SK-N-MC (cell line): ENCODE measurements around the gene BCAS3.

Source experiments
- DNase-seq: peaks from one replicate; pipeline ENCODE4 v3.0.0-alpha.2; 2011; ENCODE audit warnings: low read depth, low spot score
- H3K27ac ChIP-seq: fragments of 200-600 bp; sonication (generic); 2 replicates; pipeline ENCODE4 v1.5.1; 2016; ENCODE audit warnings: mixed run types
- H3K36me3 ChIP-seq: fragments of 200-600 bp; sonication (generic); 2 replicates; pipeline ENCODE4 v1.6.1; 2017; ENCODE audit warnings: antibody characterized with exemption, low read length, mixed read lengths; ENCODE audit not compliant: insufficient read depth
- H3K4me3 ChIP-seq: fragments of 200-600 bp; sonication (generic); 2 replicates; pipeline ENCODE4 v1.5.1; 2016
- H3K9ac ChIP-seq: fragments of 200-600 bp; sonication (generic); 2 replicates; pipeline ENCODE4 v1.8.0; 2017; ENCODE audit warnings: mixed run types, mixed read lengths; ENCODE audit not compliant: insufficient read length
- H3K9me3 ChIP-seq: fragments of 200-600 bp; sonication (generic); 2 replicates; pipeline ENCODE4 v1.6.1; 2017; ENCODE audit warnings: low read depth, mild to moderate bottlenecking, antibody characterized with exemption, low read length, moderate library complexity, mixed read lengths
- EZH2 ChIP-seq: fragments of 200-600 bp; sonication (generic); IDR thresholded peaks from one replicate; pipeline ENCODE4 v1.6.1; 2017; ENCODE audit warnings: antibody characterized with exemption
- FOXP2 ChIP-seq: optimal IDR thresholded peaks from 2 replicates; pipeline ENCODE3; 2011; ENCODE audit warnings: mild to moderate bottlenecking, moderate library complexity; ENCODE audit not compliant: insufficient read depth; ENCODE audit errors: extremely low read length, control extremely low read depth
- POLR2AphosphoS5 ChIP-seq: IDR thresholded peaks from 2 replicates; pipeline ENCODE4 v1.6.1; 2012; ENCODE audit warnings: mild to moderate bottlenecking, low read depth, low read length, borderline replicate concordance

The BCAS3 gene

DNA sequence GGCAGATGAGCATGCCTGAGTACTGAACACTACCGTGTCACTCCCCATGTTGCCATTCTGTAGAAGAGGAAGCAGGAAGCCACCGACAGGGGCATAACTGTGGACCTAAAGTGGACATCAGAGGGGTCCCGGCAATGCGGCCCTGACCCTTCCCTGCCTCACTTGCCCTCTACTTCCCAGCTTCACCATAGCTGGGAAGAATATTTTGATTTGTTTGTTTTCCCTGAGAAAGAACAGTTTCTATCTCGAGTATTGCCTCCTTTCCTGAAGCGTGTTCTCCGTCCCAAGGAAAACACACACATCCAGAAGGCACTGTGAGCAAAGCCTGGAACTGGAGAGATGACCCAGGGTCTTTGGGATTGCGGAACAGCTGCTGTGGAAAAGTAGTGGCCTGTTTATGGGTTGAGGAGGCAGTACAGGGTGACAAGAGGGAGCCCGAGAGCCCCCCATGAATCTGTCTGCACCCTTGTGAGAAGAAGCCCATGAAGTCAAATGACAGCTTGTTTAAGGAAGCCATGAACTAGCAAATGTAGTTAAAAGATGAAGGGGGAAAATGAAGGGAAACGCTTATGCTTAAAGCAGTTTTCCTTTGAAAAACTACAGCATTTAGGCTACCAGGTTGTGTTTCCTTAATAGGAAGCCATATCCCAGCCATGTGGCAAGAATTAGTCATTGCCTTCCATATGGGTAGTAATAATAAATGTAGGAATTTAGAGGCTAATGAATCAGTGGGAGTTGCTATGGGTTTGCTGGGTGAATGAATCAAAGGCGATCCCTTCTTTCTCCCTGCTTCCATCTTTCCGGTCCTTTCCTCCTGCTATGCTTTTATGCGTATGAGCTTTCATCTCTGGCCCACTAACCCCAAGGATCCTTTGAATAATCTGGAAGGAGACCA is 632.0 kb downstream of the BCAS3 start:
- H3K27ac ChIP-seq: no peak overlapping the region
- no peak for DNase-seq
- H3K9ac ChIP-seq: no peak overlapping the region
- no peak overlapping the region for H3K4me3 ChIP-seq
- no peaks in the 10 kb centered on the region for H3K9me3 ChIP-seq
- H3K36me3 ChIP-seq: no peaks in the 10 kb centered on the region
- TF ChIP-seq EZH2: no peak
- TF ChIP-seq POLR2AphosphoS5: no peak
- TF ChIP-seq FOXP2: no peak

DNA sequence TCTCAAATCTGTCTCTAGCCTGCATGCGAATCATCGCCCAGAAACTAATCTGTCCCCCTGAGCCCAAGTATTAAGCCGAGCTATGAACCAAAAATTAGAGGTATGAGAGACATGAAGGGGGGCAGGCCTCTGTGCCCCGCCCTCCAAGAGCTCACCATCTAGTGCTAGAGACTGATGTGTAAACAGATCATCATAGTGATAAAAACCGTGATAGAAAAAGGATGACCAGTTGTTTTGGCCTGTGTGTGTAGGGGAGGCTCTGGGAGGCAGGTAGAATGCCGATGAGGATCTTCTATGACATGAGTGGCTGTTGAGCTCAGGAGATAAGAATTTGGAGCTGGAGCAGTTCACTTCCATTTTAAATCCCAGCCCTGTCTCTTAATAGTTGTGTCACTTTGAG is 632.9 kb downstream of the BCAS3 start:
- DNase-seq: no peak
- Histone ChIP-seq H3K9ac (no peak overlapping the region), H3K9me3 (no peaks in the 10 kb centered on the region), H3K4me3 (no peak overlapping the region), H3K36me3 (no peaks in the 10 kb centered on the region), H3K27ac (no peak overlapping the region)
- TF ChIP-seq POLR2AphosphoS5 (no peak), FOXP2 (no peak), EZH2 (no peak)

DNA sequence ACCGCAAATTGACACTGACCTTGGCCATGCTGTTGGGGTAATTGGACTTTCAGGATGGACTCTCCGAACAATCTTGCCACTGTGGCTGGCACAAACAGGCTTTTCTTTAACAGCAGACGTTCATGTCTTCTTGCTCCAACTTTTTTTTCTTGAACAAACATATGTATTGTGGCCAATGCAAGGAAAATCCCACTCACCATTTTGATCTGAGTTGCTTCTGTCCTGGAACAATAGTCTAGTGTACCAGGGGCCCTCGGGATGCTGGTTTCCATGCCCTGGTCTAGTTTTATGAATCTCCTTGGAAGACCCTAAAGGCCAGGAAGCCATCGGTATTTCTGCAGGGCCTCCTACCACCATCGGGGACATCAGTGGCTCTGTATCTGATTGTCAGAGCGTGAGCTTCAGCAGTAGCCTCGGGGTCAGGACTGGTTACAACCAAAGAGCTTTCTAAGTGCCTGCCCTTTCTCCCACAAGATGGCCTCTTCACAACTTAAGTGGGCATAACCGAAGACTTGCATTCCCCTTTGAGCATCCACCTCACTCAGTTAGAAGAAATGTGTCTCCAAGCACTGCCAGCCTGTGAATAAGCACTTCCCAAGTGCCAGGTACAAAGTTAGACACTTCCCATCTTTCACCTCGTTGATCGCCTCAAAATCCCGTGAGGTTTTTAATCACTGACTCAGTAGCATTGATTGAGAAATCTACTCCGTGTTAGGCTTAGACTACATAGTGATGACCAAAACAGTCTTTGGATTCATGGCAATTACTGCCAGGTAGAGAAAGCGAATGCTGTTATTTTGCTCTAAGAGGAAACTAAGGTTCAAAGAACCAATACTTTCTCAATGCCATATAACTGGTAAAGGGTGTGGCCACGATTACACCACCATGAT is 635.0 kb downstream of the BCAS3 start:
- Histone ChIP-seq H3K9me3 (no peaks in the 10 kb centered on the region), H3K36me3 (no peaks in the 10 kb centered on the region), H3K4me3 (no peak overlapping the region), H3K9ac (no peak overlapping the region), H3K27ac (no peak overlapping the region)
- no peak for DNase-seq
- TF ChIP-seq EZH2 (no peak), POLR2AphosphoS5 (no peak), FOXP2 (no peak)

DNA sequence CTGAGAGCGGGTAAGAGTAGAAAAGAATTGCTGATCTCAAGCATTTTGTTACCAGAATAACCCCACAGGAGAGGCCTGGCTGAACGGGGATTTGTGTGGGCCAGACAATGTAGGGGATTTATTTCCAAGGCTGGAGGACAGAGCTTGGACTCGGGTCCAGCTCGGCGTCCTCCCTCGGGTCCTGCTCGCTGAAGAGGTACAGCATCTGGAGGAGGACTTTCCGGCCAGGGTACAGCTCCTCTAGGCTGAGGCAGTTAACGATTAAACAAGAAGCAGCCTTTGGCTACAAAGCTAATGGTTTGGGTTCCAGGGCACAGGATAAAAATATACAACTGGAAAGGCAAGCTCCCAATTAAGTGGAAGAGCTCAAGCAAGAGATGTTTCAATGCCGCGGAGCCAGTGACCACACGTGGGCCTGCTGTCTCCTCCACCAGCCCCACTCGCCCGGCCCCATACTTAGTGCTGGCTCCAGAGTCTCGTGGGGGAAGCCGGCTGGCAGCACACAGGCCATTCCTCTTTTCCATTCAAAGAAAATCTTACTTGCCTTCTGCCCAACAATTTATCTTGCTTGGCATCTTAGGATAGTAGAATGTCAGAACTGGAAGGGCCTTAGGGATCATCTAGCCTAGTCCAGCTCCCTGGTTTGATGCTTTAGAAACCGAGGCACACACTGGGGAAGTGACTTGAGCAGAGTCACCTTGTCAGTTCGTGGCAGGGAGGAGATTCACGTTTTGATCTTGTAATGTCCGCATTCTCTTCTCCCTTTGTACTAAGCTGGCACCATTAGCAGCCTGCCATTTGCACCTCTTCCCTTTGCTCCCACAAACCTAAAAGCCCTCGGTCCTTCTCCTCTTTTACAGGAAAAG is 636.0 kb downstream of the BCAS3 start:
- Histone ChIP-seq H3K9ac (no peak overlapping the region), H3K36me3 (no peaks in the 10 kb centered on the region), H3K9me3 (no peaks in the 10 kb centered on the region), H3K27ac (no peak overlapping the region), H3K4me3 (no peak overlapping the region)
- no peak for DNase-seq
- TF ChIP-seq POLR2AphosphoS5 (no peak), FOXP2 (no peak), EZH2 (no peak)

DNA sequence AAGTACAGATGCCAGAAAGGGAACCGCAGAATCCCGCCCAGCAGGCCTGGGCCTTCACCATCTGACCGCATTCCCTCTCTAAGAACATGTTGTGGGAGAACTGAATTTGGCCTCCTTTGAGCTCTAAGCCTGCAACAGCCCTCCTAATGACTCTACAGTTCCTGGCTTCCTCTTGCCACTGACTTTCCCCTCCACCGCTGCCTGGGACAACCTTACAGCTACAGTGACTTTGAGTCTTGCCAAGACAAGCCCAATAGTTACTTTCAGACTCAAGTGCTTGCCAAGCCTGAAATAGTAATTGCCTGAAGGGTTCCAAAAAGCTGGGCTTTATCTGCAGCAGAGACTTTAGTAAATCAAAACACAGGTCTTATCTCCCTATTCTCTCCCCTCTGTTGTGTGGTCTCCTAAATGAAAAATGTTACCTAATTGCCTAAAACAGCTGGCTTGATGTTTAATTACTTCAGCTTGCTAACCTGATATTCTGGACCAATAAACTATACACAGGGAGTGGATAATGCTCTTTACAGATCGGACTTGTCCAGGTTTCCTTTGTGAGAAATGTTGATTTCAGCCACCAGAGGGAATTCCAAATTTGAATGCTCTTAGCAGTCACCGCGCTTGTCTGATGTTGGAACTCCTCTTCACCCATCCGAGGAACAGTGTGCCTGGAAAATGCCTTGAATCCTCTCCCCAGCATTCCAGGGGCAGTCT is 636.9 kb downstream of the BCAS3 start:
- no peaks in the 10 kb centered on the region for H3K9me3 ChIP-seq
- H3K4me3 ChIP-seq: no peak overlapping the region
- no peaks in the 10 kb centered on the region for H3K36me3 ChIP-seq
- TF ChIP-seq POLR2AphosphoS5: no peak
- no peak for TF ChIP-seq FOXP2
- TF ChIP-seq EZH2: no peak
- no peak overlapping the region for H3K27ac ChIP-seq
- H3K9ac ChIP-seq: no peak overlapping the region
- no peak for DNase-seq

DNA sequence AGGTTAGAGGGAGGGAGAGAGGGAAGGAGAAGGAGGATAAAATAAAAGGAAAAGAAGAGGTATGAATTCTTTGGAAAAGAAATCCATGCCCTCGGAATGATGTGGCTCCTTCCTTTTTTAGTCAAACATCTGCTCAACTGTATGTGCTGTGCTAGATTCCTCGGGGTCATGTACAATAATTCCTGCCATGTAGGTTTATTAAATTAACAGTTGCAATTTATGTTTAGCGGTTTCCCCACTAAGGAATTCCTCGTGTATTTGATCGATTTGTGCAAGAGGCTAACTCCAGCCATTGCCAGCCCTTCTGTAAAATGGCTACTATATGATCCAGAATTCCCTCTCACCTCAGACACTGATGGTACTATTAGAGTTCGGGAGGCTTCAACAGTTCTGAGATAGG is 639.0 kb downstream of the BCAS3 start:
- no peak for TF ChIP-seq FOXP2
- TF ChIP-seq EZH2: no peak
- no peak for TF ChIP-seq POLR2AphosphoS5
- Histone ChIP-seq H3K4me3 (no peak overlapping the region), H3K36me3 (no peaks in the 10 kb centered on the region), H3K27ac (no peak overlapping the region), H3K9me3 (no peaks in the 10 kb centered on the region), H3K9ac (no peak overlapping the region)
- DNase-seq: no peak

DNA sequence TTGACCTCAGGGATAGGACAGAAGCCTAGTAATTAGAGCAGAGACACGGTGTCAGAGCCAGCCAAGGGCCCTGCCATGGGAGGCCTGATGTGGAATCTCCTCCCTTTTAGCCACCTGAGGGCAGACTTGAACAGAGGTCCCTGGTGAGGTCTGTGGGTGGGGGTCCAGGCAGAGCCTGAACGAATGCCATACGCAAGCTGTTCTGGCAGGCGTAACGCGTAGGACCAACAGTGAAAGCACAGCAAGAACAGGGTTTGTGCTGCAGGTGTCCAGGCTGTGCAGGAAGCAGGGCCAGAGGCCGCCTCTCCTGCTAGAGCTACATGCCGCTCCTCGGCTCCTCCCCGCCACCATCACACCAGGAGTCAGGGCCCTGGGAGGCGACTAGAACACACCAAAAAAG is 640.1 kb downstream of the BCAS3 start:
- Histone ChIP-seq H3K4me3 (no peak overlapping the region), H3K9ac (no peak overlapping the region), H3K36me3 (no peaks in the 10 kb centered on the region), H3K27ac (no peak overlapping the region), H3K9me3 (no peaks in the 10 kb centered on the region)
- DNase-seq: no peak
- no peak for TF ChIP-seq EZH2

DNA sequence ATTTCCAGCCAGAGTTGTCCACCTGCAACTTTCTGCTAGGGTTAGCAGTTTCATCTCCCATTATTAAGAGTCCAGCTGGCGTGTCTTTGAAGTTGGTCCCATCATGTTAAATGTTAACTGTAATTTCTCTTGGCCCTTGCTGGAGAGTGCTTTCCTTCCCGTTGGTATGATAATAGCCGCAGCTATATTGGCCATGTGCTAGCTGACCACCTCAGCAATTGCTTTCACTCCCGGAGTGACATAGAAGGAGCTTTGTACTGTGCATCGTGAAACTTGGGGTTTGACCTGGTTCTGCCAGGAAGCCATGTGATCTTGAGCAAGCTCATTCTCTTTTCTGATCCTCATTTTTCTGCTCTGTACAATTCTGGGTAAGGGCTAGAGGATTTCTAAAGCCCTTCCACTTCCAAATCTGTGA is 641.0 kb downstream of the BCAS3 start:
- DNase-seq: no peak
- Histone ChIP-seq H3K9ac (no peak overlapping the region), H3K4me3 (no peak overlapping the region), H3K9me3 (no peaks in the 10 kb centered on the region), H3K27ac (no peak overlapping the region), H3K36me3 (no peaks in the 10 kb centered on the region)
- no peak for TF ChIP-seq EZH2
- TF ChIP-seq POLR2AphosphoS5: no peak
- no peak for TF ChIP-seq FOXP2
